Measurements from ENCODE around the gene NDUFA8.
"Not testable (repeated sequence)": the region's sequence is repeated elsewhere in the genome, so short reads cannot be mapped to it uniquely, and the experiment has no call there.

The NDUFA8 gene

GRCh38 chr9:122122468-122122867 lies 37.1 kb downstream of the NDUFA8 start:
- no peak for DNase-seq

- DNase-seq, result no peak
Observed at GRCh38 chr9:122121931-122122330, 37.6 kb downstream of the NDUFA8 start.

- DNase-seq, result no peak
Observed at GRCh38 chr9:122121391-122121790, 38.2 kb downstream of the NDUFA8 start.

DNA sequence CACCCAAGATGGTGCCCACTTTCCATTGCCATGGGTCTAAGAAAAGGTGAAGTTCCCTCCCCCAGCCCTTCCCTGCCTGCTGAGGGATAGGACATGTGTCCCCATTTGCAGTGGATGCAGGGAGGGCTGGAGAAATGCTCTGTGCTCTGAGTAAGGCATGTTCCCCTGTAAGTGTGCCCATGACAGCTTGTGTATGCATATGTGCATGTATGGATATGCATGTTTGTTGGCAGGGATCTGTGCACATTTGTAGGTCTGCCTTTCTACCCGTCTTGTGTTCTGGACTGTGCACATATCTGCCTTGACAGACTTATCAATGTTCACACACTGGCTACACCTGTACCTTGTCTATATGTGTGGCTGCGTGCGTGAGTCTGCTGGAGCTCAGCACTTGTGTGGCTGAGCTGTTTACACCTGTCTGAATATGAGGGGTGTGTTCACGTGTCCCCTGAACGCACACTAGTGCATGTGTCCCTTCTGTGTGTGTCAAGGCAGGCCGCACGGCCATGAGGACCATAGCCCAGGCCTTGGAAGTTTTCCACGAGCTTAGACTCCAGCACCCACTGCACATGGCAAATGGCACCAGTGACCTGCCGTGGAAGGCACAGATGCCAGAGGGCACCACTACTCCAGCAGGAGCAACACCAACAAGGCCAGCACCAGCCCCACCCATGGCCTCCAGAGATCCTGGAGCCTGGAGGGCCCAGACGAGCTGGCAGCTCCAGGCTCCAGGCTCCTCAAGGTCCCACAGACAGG lies 39.1 kb downstream of the NDUFA8 start:
- DNase-seq, result no peak

DNA sequence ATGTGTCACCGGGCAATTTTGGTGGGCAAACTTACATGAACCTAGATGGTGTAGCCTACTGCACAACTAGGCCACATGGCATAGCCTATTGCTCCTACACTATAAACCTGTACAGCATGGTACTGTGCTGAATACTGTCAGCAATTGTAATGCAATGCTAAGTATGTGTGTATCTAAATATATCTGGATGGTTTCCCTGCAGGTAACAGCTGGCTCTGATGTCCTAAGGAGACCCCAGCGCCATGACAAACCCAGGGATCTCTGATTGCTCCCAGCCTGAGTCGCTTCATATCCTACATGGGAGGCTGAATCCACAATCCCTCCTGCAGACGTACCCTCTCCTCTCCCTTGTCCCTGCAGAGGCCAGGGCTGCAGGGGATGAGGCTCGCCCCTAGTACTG lies 39.9 kb downstream of the NDUFA8 start:
- no peak for DNase-seq

DNA sequence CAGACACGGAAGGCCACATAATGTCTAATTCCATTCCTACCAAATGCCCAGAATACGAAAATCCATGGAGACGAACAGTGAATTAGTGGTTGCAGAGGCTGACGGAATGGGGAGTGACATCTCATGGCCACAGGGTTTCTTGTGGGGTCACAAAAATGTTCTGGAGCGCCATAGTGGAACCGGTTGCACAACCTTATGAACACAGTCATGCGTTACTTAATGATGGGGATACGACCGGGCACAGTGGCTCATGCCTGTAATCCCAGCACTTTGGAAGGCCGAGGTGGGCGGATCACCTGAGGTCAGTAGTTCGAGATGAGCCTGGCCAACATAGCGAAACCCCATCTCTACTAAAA lies 40.4 kb downstream of the NDUFA8 start:
- DNase-seq, result no peak

GRCh38 chr9:122118343-122119165 lies 41.0 kb downstream of the NDUFA8 start:
- no peak for DNase-seq

DNA sequence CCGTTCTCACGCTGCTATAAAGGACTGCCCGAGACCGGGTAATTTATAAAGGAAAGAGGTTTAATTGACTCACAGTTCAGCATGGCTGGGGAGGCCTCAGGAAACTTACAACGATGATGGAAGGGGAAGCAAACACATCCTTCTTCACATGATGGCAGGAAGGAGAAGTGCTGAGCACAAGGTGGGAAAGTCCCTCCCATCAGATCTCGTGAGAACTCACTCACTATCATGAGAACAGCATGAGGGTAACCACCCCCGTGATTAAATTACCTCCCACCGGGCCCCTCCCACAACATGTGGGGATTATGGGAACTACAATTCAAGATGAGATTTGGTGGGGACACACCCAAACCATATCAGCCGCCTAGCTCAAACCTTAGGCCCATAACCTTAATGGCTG lies 42.3 kb downstream of the NDUFA8 start:
- not testable (repeated sequence) for DNase-seq

DNA sequence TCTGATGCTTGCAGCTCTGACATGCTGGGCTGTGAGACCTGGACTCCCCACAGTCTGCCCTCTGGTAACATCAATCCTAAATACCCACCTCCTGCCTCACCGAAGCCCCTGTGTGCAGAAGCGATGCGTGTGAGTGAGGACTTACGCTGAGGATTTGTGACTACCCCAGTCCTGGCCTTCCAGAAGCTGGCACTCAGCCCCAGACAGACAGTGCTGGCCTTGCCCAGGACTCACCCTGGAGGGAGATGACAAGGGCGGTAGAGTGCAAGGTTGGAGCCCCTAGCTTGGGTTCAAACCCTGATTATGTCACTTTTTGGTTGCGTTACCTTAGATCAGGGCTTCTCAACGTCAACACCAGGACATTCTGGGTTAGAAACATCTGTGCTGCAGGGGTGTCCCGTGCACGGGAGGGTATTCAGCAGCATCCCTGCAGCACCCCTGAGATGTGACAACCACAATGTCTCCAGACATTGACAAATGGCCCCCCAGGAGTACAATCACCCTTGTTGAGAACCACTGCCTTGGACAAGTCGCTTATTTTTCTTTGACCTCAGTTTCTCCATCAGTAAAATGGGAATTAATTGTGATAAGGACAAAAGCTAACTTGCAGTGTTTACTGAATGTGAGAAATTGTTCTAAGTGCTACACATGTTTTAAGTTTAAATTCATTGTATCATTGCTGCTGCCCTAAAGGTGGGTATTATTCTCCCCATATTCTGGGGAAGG lies 43.0 kb downstream of the NDUFA8 start:
- no peak for DNase-seq

DNA sequence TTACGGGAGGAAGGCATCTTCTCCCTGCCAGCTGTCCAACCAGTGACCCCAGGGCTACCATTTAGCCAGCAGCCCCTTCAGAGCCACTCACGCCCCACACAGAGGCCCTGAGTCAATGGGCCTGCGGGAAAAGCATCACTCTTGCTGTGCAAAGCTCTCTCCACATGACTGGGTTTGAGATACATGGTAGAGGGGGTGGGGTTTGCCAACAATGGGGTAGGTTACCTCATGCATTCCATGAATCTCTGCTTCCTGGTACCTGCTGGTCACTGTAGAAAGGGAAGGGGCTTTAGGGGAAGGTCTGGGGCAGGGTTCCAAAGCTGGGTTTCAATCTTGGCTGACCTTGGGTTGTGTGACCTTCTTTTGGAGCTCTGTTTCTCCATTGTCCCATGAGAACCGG lies 43.5 kb downstream of the NDUFA8 start:
- no peak for DNase-seq

- DNase-seq, result no peak
Observed at GRCh38 chr9:122115176-122116035, 44.2 kb downstream of the NDUFA8 start.

DNA sequence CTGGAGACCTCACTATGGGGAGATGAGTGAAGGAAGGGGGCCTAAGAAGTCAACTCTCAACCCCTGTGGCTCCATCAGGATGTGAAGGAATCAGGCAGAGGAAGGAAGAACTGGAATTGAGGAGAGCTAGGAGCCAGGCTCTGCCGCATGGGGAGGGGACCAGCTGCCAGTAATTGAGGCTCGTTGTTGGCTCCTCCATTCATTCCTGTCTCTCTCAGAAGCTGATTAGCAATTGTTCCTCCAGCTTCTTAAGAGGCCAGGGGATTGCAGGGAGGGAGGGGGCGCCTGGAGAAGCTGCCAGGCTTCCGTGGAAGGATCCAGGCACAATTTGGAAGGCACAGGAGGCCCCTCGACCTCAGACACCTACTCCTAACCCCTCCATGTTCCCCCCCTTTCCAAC lies 46.0 kb downstream of the NDUFA8 start:
- no peak for DNase-seq

DNA sequence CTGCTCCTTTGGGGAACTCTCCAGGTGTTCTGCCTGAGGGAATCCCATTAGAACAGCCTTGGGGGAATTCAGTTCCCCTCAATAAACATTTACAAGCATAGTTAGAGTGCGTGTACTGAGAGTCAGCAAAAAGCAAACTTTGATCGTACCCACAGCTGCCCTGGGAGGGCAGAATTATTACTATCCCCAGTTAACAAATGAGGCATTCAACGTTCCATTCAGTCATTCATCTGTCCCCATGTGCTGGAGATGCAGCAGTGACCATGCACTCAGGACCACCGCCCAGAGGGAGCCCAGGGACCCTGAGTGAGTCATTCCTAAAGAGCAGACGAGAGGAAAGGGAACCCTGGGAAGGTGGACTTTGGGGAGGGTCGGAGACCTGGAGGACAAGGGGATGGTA lies 47.3 kb downstream of the NDUFA8 start:
- DNase-seq, result no peak

GRCh38 chr9:122111413-122112085 lies 48.0 kb downstream of the NDUFA8 start:
- no peak for DNase-seq

DNA sequence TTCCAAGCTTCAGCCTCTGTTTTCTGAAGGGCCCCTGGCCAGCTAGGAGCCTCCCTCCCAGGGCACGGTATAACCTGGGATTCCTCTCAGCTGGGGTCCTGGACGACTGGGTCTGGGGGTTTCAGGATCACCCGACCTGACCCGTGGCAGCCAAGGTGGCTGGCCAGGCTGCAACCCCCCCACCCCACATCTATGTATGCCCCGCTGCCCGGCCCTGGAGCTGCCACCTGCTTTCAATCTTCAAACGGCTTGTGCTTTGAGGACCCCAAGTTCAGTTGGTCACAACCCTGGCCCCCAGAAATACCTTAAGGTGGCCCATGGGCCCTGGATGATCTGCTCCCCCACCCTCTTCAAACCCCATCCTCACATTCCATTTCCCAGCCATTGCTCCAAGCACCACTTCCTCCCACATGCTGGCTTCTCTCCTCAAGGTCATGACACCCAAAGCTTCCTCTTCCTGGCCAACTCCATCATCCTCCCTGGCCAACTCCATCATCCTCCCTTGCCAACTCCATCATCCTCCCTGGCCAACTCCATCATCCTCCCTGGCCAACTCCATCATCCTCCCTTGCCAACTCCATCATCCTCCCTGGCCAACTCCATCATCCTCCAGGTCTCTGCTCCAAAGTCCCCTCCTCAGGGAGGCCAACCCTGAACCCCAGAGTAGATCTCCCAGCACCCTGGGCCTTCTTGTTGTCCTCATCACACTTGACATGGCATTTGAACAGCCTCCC lies 49.3 kb downstream of the NDUFA8 start:
- DNase-seq, result no peak

GRCh38 chr9:122109035-122109813 lies 50.4 kb downstream of the NDUFA8 start:
- no peak for DNase-seq

GRCh38 chr9:122107291-122107805 lies 52.2 kb downstream of the NDUFA8 start:
- DNase-seq, result peak in 3 of 56 donors; percentile 10 to 29 (median 24)

DNA sequence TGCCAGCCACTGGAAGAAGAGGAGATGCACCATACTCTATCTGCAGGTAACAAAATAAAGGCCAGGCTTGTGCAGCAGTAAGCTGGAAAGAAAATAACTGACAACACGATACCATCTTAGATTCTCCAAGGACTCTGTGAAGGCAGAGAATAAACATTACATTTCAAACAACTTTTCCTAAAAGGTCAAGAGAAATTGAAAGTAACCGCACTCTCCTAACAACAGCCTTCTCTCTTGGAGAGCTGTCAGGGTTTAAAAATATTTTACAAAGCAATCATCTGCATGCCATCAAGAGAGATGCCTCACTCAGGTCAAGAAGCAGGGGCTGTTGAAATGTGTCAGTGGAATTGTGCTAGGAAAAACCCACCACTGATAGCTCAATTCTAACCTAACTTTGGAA lies 53.0 kb downstream of the NDUFA8 start:
- no peak for DNase-seq

DNA sequence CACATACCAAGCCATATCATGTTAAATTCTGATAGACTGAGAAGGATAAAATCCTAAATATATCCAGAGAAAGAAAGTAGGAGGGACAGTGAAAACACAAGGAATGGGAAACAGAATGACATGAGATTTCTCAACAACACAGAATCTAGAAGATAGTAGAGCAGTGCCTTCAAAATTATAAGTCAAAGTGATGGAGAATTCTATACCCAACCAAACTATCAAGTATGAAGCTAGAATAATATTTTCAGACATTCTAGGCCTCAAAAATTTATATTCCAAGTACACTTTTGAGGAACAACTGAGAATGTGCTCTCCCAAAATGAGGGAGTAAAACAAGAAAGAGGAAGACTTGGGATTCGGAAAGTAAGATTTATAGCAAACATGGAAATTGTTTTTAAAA lies 55.6 kb downstream of the NDUFA8 start:
- no peak for DNase-seq

Measured in nucleus accumbens (tissue), 56 donors.